ENCODE data around the gene PSAP.

DNA sequence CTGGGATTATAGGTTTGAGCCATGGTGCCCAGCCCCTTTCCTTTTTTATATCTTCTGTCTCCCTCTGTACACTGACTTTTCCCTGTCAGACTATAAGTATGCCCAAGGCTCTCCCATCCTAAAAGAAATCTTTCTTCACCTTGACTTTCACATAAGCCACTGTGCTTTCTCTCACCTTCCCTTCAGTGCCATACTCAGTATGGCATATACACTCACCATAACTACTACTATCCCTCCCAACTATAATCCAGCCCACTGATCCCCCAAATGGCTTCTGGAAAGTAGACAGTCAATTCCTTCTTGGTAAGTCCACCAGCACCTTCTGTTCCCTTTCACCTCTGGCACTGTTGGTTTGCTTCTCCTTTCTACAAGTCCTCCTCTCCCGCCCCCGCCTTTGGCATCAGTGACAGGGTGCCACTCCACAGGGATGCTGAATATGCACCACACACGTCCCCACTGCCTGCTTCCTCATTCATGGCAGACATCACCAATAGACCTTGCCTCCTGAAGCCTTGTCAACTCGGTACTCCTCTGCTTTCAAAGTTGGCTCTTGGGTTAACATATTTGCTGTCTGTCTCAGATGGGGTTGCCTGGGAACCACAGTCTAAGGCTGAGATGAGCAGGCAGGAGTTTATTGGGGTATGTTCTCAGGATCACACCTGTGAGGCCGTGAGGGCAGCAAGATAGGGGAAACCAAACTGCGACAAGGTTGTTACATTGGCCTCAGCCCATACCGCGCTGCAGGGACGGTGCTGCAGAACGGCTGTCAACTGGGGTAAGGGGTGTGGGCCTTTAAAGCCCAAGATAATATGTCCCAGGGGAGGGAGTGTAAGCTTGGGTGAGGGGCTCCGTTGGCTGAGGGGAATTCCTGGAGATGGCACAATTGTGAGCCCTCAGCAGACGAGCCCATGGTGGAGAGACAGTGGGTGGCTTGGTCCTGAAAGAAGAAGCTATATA, 7.2 kb upstream of the PSAP start:
- TF ChIP-seq ELF4 (IDR thresholded peaks at IDR 0.05) (no peak), SP1 (IDR thresholded peaks at IDR 0.05) (no peak), BHLHE40 (IDR thresholded peaks at IDR 0.05; ENCODE audit: borderline replicate concordance) (no peak), ZNF384 (IDR thresholded peaks at IDR 0.05) (no peak), FOXA1 (IDR thresholded peaks at IDR 0.05) (no peak)
- TF ChIP-seq, protein P1, sequence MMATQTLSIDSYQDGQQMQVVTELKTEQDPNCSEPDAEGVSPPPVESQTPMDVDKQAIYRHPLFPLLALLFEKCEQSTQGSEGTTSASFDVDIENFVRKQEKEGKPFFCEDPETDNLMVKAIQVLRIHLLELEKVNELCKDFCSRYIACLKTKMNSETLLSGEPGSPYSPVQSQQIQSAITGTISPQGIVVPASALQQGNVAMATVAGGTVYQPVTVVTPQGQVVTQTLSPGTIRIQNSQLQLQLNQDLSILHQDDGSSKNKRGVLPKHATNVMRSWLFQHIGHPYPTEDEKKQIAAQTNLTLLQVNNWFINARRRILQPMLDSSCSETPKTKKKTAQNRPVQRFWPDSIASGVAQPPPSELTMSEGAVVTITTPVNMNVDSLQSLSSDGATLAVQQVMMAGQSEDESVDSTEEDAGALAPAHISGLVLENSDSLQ (IDR thresholded peaks at IDR 0.05): no peak
